Esophagus squamous epithelium (tissue), 5 donors: Measurements from ENCODE around the gene SLC9A9. TPM values are rescaled to one million over a fixed set of nuclear protein-coding genes. Genes with fewer than 3 reads are reported as not detected.

Experiments
- DNase-seq: peaks from one replicate; lab custom pipeline; 2025; lab: John Stamatoyannopoulos, UW
- H3K27ac ChIP-seq, 4 donors: fragments of 200-600 bp; sonication (generic); one replicate each; pipeline ENCODE4 v1.5.1; 2016 to 2019; ENCODE audit warnings: mild to moderate bottlenecking in 1 of 4
- H3K27me3 ChIP-seq, 4 donors: fragments of 200-600 bp; sonication (generic); 1 replicate in 3 of 4; 2 replicates in 1 of 4; pipeline versions ENCODE4 v1.5.1 to v1.6.0; 2017 to 2021; ENCODE audit warnings: antibody characterized with exemption in 1 of 4
- H3K36me3 ChIP-seq, 3 donors: fragments of 200-600 bp; sonication (generic); one replicate each; pipeline ENCODE4 v1.5.1; 2016 to 2019
- H3K4me1 ChIP-seq, 3 donors: fragments of 200-600 bp; sonication (generic); one replicate each; pipeline ENCODE4 v1.5.1; 2017 to 2019
- H3K4me3 ChIP-seq, 4 donors: fragments of 200-600 bp; sonication (generic); 1 replicate in 3 of 4; 2 replicates in 1 of 4; pipeline ENCODE4 v1.5.1; 2016 to 2019; ENCODE audit warnings: mild to moderate bottlenecking in 2 of 4, moderate library complexity in 1 of 4
- H3K9me3 ChIP-seq, 3 donors: fragments of 200-600 bp; sonication (generic); one replicate each; pipeline ENCODE4 v1.5.1; 2016 to 2019
- POLR2A ChIP-seq, 4 donors: fragments of 450-650 bp; IDR thresholded peaks; one replicate each; pipeline ENCODE4 v1.6.1; 2017; ENCODE audit warnings: antibody characterized with exemption in 4 of 4, mild to moderate bottlenecking in 4 of 4, moderate library complexity in 3 of 4
- WGBS, 2 donors: methylation state at CpG; one replicate each; pipeline ENCODE4 v1.1.5; 2018; 5-methylcytosine and 5-hydroxymethylcytosine counted together
- intact Hi-C: fragments of 100-400 bp; cut with DNase I; formaldehyde crosslinking; loops from one replicate; pipeline ENCODE4 v1.15.0; 2022
- total RNA-seq, 4 donors: library from RNA; depleted of rRNA; stranded (reverse); fragments of >200 nt; gene quantifications; one replicate each; pipeline ENCODE4 v1.1.0, GENCODE V29; 2016
- TF ChIP-seq, protein P1 (sequence below), 6 experiments: fragments of 450-650 bp in 4 of 6; fragments of 200-600 bp in 2 of 6; sonication (generic) in 2 of 6; IDR thresholded peaks; one replicate each; pipeline ENCODE4 v1.5.1; 2016 to 2019; ENCODE audit warnings: antibody characterized with exemption in 6 of 6, mild to moderate bottlenecking in 4 of 6, moderate library complexity in 4 of 6
- donor health status: DM: yes; HTN: yes; CAD: no.

SLC9A9 gene
- total RNA-seq, 4 donors from 2014 or later: 11.2 to 22.3 (median 18.9) TPM

DNA sequence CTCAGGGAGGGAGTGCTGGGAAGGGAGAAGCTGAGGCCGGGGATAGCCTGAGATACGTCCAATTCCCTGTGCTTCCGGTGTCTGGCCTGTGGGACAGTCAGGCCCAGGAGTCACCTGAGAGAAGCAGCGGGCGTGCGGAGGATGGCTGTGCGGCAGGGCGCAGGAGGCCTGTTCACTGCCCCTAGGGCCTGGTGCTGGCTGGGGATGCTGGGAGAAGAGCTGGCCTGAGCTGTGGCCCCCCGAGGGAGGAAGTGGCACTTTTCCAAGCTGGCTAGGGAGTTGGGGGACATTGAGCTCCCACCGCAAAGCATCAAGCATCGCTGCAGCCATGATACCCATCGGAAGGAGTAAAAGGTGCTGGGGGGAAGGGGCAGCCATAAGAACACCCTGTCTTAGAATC lies 619.9 kb downstream of the SLC9A9 start:
- no peak overlapping the region for H3K27ac ChIP-seq
- TF ChIP-seq, protein P1, sequence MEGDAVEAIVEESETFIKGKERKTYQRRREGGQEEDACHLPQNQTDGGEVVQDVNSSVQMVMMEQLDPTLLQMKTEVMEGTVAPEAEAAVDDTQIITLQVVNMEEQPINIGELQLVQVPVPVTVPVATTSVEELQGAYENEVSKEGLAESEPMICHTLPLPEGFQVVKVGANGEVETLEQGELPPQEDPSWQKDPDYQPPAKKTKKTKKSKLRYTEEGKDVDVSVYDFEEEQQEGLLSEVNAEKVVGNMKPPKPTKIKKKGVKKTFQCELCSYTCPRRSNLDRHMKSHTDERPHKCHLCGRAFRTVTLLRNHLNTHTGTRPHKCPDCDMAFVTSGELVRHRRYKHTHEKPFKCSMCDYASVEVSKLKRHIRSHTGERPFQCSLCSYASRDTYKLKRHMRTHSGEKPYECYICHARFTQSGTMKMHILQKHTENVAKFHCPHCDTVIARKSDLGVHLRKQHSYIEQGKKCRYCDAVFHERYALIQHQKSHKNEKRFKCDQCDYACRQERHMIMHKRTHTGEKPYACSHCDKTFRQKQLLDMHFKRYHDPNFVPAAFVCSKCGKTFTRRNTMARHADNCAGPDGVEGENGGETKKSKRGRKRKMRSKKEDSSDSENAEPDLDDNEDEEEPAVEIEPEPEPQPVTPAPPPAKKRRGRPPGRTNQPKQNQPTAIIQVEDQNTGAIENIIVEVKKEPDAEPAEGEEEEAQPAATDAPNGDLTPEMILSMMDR (IDR thresholded peaks at IDR 0.05): no peak
- no peak for TF ChIP-seq POLR2A (IDR thresholded peaks at IDR 0.05)
- no peaks in the 10 kb centered on the region for H3K4me1 ChIP-seq
- H3K9me3 ChIP-seq: no peaks in the 10 kb centered on the region
- no peak for DNase-seq
- no peak overlapping the region for H3K4me3 ChIP-seq
- no peaks in the 10 kb centered on the region for H3K27me3 ChIP-seq
- 82 to 92% methylated on average over 5 of the region's 12 CpGs for WGBS, 2 donors
- H3K36me3 ChIP-seq: no peaks in the 10 kb centered on the region
- intact Hi-C loops: no loop called here

DNA sequence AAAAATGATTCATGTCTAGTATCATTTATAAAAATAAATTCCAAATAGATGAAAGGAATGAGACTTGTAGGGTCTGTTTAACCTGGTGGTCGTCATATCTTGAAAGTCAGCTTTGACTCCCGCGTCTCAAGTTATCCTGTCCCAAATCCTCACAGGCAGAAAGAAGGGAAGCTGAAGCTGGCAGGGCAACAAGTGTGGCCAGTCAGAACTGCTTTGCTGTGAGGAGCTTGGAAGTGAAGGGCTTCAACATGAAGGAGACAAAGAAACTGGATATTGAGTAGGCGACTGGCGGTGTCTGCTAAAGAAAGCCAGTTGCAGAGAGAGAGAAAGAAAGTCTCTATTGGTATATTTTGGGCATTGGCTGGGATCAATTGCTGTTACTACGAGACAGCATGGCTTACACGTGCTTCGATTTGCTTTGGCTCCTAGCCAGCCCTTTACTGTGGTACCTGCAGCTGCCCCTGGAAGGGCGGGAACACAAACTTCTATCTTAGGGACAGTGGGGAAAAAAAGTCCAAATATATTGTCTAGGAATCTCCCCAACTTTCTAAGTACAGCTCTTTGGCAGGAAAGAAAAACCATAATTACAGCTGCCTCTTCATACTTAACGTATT lies 621.5 kb downstream of the SLC9A9 start:
- Histone ChIP-seq H3K36me3 (no peaks in the 10 kb centered on the region), H3K27me3 (no peaks in the 10 kb centered on the region), H3K9me3 (no peaks in the 10 kb centered on the region), H3K4me1 (no peaks in the 10 kb centered on the region), H3K27ac (no peak overlapping the region), H3K4me3 (no peak overlapping the region)
- intact Hi-C loops: no loop called here
- WGBS, 2 donors: 67 to 81% methylated on average over 10 of the region's 10 CpGs
- TF ChIP-seq, protein P1 (IDR thresholded peaks at IDR 0.05): no peak
- no peak for TF ChIP-seq POLR2A (IDR thresholded peaks at IDR 0.05)
- DNase-seq: no peak

DNA sequence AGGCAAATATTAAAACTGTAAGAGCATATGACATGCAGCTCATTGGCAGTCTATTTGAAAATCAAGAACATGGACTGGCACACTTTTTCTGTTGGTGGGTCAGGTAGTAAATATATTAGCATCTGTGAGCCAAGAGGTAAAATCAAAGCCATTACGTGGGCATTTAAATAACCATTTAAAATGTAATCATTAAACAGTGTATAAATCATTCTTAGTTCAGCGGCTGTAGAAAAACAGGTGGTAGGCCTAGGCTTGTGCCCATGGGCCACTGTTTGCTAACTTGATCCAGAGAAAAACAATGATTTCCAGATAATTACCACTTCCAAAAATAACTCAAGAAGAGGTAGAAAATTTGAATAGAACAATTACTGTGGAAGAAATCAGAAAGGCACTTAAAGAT lies 623.6 kb downstream of the SLC9A9 start:
- DNase-seq: no peak
- TF ChIP-seq, protein P1 (IDR thresholded peaks at IDR 0.05): no peak
- TF ChIP-seq POLR2A (IDR thresholded peaks at IDR 0.05): no peak
- H3K36me3 ChIP-seq: no peaks in the 10 kb centered on the region
- H3K27me3 ChIP-seq: no peaks in the 10 kb centered on the region
- H3K27ac ChIP-seq: no peak overlapping the region
- H3K9me3 ChIP-seq: no peaks in the 10 kb centered on the region
- no peaks in the 10 kb centered on the region for H3K4me1 ChIP-seq
- intact Hi-C loops: no loop called here
- no peak overlapping the region for H3K4me3 ChIP-seq
- 67 to 76% methylated on average over 2 of the region's 2 CpGs for WGBS, 2 donors

DNA sequence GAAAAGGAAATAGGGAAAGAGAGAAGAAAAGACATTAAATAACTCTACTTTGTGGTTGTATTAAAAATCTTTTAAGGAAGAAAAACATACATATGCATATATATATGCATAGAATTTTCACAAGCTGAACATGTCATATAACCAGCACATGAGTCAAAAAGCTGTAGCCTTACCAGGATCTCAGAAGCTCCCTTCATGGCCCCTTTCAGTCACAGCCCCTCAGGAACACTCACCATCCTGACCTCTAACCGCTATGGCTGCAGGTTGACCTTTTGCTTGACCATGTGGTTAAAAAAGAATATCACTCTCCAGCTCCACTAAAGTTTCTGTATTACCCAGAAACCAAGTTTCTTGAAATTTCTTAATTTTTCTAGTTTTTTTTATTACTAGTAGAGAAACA lies 625.3 kb downstream of the SLC9A9 start:
- no peak overlapping the region for H3K27ac ChIP-seq
- H3K4me1 ChIP-seq: no peaks in the 10 kb centered on the region
- TF ChIP-seq, protein P1 (IDR thresholded peaks at IDR 0.05): no peak
- no peak for TF ChIP-seq POLR2A (IDR thresholded peaks at IDR 0.05)
- intact Hi-C loops: no loop called here
- 86 to 100% methylated on average over 1 of the region's 1 CpG for WGBS, 2 donors
- no peak for DNase-seq
- H3K9me3 ChIP-seq: no peaks in the 10 kb centered on the region
- H3K4me3 ChIP-seq: no peak overlapping the region
- H3K27me3 ChIP-seq: no peaks in the 10 kb centered on the region
- no peaks in the 10 kb centered on the region for H3K36me3 ChIP-seq

DNA sequence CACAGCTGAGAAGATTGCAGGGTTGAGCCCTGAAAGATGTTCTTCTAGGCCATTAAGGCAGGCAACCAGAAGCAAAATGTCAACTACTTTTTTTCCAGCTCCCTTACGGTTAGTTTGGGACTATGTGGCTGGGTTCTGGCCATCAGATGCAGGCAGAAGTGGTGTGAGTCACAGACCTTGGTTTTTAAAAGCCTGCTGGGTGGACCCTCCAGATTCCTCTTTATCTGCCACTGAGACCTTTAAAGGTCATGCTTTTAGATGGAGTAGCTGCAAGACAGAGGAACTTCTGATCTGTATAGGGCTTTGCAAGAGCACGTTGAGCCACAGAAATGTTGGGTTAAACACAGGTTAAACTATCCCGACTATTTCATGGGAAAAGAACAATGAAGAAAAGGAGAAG lies 625.8 kb downstream of the SLC9A9 start:
- Histone ChIP-seq H3K4me3 (no peak overlapping the region), H3K36me3 (no peaks in the 10 kb centered on the region), H3K9me3 (no peaks in the 10 kb centered on the region), H3K27ac (no peak overlapping the region), H3K27me3 (no peaks in the 10 kb centered on the region), H3K4me1 (no peaks in the 10 kb centered on the region)
- intact Hi-C loops: no loop called here
- no peak for DNase-seq
- 47 to 65% methylated on average over 2 to 3 of the region's 3 CpGs for WGBS, 2 donors
- TF ChIP-seq POLR2A (IDR thresholded peaks at IDR 0.05): no peak
- TF ChIP-seq, protein P1 (IDR thresholded peaks at IDR 0.05): no peak
